HepG2 (cell line): ENCODE measurements around the gene SMIM13. TPM values are rescaled to one million over a fixed set of nuclear protein-coding genes. Genes with fewer than 3 reads are reported as not detected.

Experiments
- ADNP ChIP-seq: sonication (generic); formaldehyde crosslinking; IDR thresholded peaks from 2 replicates; pipeline ENCODE4 v1.4.0; 2020; ENCODE audit warnings: missing genetic modification reagents
- ATF7-NPFF ChIP-seq: sonication (generic); formaldehyde crosslinking; IDR thresholded peaks from 2 replicates; pipeline ENCODE4 v1.8.1; 2023; ENCODE audit warnings: mild to moderate bottlenecking, low read depth, missing genetic modification reagents, moderate library complexity
- ESRRA ChIP-seq: sonication (generic); formaldehyde crosslinking; IDR thresholded peaks from 2 replicates; pipeline ENCODE4 v1.5.1; 2020; ENCODE audit warnings: mild to moderate bottlenecking, low read depth, missing genetic modification reagents
- GLMP ChIP-seq: sonication (generic); formaldehyde crosslinking; IDR thresholded peaks from 2 replicates; pipeline ENCODE4 v1.9.0; 2021; ENCODE audit warnings: missing genetic modification reagents, mild to moderate bottlenecking, borderline replicate concordance
- HDAC1 ChIP-seq: sonication (generic); formaldehyde crosslinking; IDR thresholded peaks from 2 replicates; pipeline ENCODE4 v1.5.1; 2020; ENCODE audit warnings: mild to moderate bottlenecking, missing genetic modification reagents
- HDAC2 ChIP-seq: sonication (generic); formaldehyde crosslinking; IDR thresholded peaks from 2 replicates; pipeline ENCODE4 v1.4.0; 2020; ENCODE audit warnings: missing genetic modification reagents
- NR2C2 ChIP-seq: sonication (generic); formaldehyde crosslinking; IDR thresholded peaks from 2 replicates; pipeline ENCODE4 v1.4.0; 2020; ENCODE audit warnings: missing genetic modification reagents, mild to moderate bottlenecking, moderate library complexity, borderline replicate concordance
- SMAD9 ChIP-seq: sonication (generic); formaldehyde crosslinking; IDR thresholded peaks from 2 replicates; pipeline ENCODE4 v1.5.1; 2020; ENCODE audit warnings: mild to moderate bottlenecking, missing genetic modification reagents
- SP140L ChIP-seq: sonication (generic); formaldehyde crosslinking; IDR thresholded peaks from 2 replicates; pipeline ENCODE4 v1.4.0; 2020; ENCODE audit warnings: missing genetic modification reagents, borderline replicate concordance
- ZC3H4 ChIP-seq: sonication (generic); formaldehyde crosslinking; IDR thresholded peaks from 2 replicates; pipeline ENCODE4 v1.4.0; 2020; ENCODE audit warnings: missing genetic modification reagents, borderline replicate concordance
- ZMYM4 ChIP-seq: sonication (generic); formaldehyde crosslinking; IDR thresholded peaks from 2 replicates; pipeline ENCODE4 v1.8.1; 2023; ENCODE audit warnings: mild to moderate bottlenecking, missing genetic modification reagents
- ZNF230 ChIP-seq: sonication (generic); formaldehyde crosslinking; IDR thresholded peaks from 2 replicates; pipeline ENCODE4 v1.4.0; 2020; ENCODE audit warnings: mild to moderate bottlenecking, missing genetic modification reagents
- ZNF839 ChIP-seq: sonication (generic); formaldehyde crosslinking; IDR thresholded peaks from 2 replicates; pipeline ENCODE4 v1.4.0; 2020; ENCODE audit warnings: missing genetic modification reagents, mild to moderate bottlenecking, borderline replicate concordance
- ZNF883 ChIP-seq: sonication (generic); formaldehyde crosslinking; IDR thresholded peaks from 2 replicates; pipeline ENCODE4 v1.5.1; 2020; ENCODE audit warnings: mild to moderate bottlenecking, missing genetic modification reagents; ENCODE audit errors: not compliant biosample characterization
- polyA plus RNA-seq, 8 experiments: library from polyadenylated mRNA; depleted of rRNA in 3 of 8; stranded (reverse) in 7 of 8; unstranded in 1 of 8; fragments of >200 nt; fragmentation: Illumina TruSeq in 4 of 8; extraction: Trizol in 4 of 8; gene quantifications; 2 replicates each; pipeline versions ENCODE4 v1.2.1 to v1.2.3, GENCODE V29; 2011 to 2016; ENCODE audit warnings: low read depth in 4 of 8, missing spikeins in 1 of 8, mixed read lengths in 1 of 8; ENCODE audit not compliant: insufficient read depth in 1 of 8
- total RNA-seq, 5 experiments: library from RNA; depleted of rRNA; stranded (reverse); fragments of >200 nt; fragmentation: Illumina TruSeq; extraction: Trizol; gene quantifications; 2 replicates each; pipeline ENCODE4 v1.2.3, GENCODE V29; 2016; ENCODE audit warnings: low read depth in 1 of 5
- TF ChIP-seq, protein P1 (sequence below): sonication (generic); formaldehyde crosslinking; IDR thresholded peaks from 2 replicates; pipeline ENCODE4 v1.8.1; 2023; ENCODE audit warnings: mild to moderate bottlenecking, missing genetic modification reagents
- TF ChIP-seq, protein P2 (sequence below): sonication (generic); formaldehyde crosslinking; IDR thresholded peaks from 2 replicates; pipeline ENCODE4 v1.9.0; 2022; ENCODE audit warnings: low read depth, missing genetic modification reagents
- TF ChIP-seq, protein P3 (sequence below): sonication (generic); formaldehyde crosslinking; IDR thresholded peaks from 2 replicates; pipeline ENCODE4 v1.4.0; 2020; ENCODE audit warnings: mild to moderate bottlenecking, missing genetic modification reagents, borderline replicate concordance

The SMIM13 gene
- total and polyA plus RNA-seq, 2 of the 13 experiments (the other 11 are each of a cell fraction or from before 2014, with no cell fraction given) = 2.7 to 10.2 TPM

- TF ChIP-seq GLMP (CRISPR knock-in tag) (no peak), ZNF883 (CRISPR knock-in tag) (no peak), SMAD9 (CRISPR knock-in tag) (no peak), SP140L (CRISPR knock-in tag) (no peak), ATF7-NPFF (CRISPR knock-in tag) (no peak), HDAC1 (CRISPR knock-in tag) (no peak), ZNF230 (CRISPR knock-in tag) (no peak), ZC3H4 (CRISPR knock-in tag) (no peak), ESRRA (CRISPR knock-in tag) (peak; percentile 90), NR2C2 (peak; percentile 84), ADNP (no peak), ZMYM4 (CRISPR knock-in tag) (peak; percentile 55; the same call in 1 of the 2 replicates), ZNF839 (no peak), HDAC2 (no peak)
- TF ChIP-seq, protein P1, sequence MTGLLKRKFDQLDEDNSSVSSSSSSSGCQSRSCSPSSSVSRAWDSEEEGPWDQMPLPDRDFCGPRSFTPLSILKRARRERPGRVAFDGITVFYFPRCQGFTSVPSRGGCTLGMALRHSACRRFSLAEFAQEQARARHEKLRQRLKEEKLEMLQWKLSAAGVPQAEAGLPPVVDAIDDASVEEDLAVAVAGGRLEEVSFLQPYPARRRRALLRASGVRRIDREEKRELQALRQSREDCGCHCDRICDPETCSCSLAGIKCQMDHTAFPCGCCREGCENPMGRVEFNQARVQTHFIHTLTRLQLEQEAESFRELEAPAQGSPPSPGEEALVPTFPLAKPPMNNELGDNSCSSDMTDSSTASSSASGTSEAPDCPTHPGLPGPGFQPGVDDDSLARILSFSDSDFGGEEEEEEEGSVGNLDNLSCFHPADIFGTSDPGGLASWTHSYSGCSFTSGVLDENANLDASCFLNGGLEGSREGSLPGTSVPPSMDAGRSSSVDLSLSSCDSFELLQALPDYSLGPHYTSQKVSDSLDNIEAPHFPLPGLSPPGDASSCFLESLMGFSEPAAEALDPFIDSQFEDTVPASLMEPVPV (CRISPR knock-in tag) = no peak
- TF ChIP-seq, protein P2, sequence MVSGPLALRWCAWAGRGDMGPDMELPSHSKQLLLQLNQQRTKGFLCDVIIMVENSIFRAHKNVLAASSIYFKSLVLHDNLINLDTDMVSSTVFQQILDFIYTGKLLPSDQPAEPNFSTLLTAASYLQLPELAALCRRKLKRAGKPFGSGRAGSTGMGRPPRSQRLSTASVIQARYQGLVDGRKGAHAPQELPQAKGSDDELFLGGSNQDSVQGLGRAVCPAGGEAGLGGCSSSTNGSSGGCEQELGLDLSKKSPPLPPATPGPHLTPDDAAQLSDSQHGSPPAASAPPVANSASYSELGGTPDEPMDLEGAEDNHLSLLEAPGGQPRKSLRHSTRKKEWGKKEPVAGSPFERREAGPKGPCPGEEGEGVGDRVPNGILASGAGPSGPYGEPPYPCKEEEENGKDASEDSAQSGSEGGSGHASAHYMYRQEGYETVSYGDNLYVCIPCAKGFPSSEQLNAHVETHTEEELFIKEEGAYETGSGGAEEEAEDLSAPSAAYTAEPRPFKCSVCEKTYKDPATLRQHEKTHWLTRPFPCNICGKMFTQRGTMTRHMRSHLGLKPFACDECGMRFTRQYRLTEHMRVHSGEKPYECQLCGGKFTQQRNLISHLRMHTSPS (CRISPR knock-in tag) = no peak
- TF ChIP-seq, protein P3, sequence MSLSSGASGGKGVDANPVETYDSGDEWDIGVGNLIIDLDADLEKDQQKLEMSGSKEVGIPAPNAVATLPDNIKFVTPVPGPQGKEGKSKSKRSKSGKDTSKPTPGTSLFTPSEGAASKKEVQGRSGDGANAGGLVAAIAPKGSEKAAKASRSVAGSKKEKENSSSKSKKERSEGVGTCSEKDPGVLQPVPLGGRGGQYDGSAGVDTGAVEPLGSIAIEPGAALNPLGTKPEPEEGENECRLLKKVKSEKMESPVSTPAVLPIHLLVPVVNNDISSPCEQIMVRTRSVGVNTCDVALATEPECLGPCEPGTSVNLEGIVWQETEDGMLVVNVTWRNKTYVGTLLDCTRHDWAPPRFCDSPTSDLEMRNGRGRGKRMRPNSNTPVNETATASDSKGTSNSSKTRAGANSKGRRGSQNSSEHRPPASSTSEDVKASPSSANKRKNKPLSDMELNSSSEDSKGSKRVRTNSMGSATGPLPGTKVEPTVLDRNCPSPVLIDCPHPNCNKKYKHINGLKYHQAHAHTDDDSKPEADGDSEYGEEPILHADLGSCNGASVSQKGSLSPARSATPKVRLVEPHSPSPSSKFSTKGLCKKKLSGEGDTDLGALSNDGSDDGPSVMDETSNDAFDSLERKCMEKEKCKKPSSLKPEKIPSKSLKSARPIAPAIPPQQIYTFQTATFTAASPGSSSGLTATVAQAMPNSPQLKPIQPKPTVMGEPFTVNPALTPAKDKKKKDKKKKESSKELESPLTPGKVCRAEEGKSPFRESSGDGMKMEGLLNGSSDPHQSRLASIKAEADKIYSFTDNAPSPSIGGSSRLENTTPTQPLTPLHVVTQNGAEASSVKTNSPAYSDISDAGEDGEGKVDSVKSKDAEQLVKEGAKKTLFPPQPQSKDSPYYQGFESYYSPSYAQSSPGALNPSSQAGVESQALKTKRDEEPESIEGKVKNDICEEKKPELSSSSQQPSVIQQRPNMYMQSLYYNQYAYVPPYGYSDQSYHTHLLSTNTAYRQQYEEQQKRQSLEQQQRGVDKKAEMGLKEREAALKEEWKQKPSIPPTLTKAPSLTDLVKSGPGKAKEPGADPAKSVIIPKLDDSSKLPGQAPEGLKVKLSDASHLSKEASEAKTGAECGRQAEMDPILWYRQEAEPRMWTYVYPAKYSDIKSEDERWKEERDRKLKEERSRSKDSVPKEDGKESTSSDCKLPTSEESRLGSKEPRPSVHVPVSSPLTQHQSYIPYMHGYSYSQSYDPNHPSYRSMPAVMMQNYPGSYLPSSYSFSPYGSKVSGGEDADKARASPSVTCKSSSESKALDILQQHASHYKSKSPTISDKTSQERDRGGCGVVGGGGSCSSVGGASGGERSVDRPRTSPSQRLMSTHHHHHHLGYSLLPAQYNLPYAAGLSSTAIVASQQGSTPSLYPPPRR (CRISPR knock-in tag) = no peak
Measured at GRCh38 chr6:11122380-11122779, 28.7 kb downstream of the SMIM13 start (continued).
